Liver (tissue), 3 donors: Measurements from ENCODE around the gene ECHS1.

Experiments used
- ATF3 ChIP-seq: IDR thresholded peaks from 2 replicates; pipeline ENCODE4 v1.6.1; 2016; ENCODE audit warnings: antibody characterized with exemption
- CTCF ChIP-seq: fragments of 150-350 bp; IDR thresholded peaks from 2 replicates; pipeline ENCODE4 v1.5.1; 2017; ENCODE audit warnings: improper control_type of control experiment, low read depth, low read length; ENCODE audit not compliant: missing input control
- EGR1 ChIP-seq, 2 donors: IDR thresholded peaks; 2 replicates each; pipeline ENCODE4 v1.6.1; 2016 to 2018; ENCODE audit warnings: antibody characterized with exemption in 2 of 2, low read depth in 2 of 2
- RAD21 ChIP-seq, 2 donors: IDR thresholded peaks; 2 replicates each; pipeline ENCODE4 v1.6.1; 2016; ENCODE audit warnings: antibody characterized with exemption in 2 of 2, mild to moderate bottlenecking in 2 of 2
- TF ChIP-seq, protein P1 (sequence below): IDR thresholded peaks from 2 replicates; pipeline ENCODE4 v1.6.1; 2016; ENCODE audit warnings: antibody characterized with exemption, mild to moderate bottlenecking
- donor health status: healthy.
- donor health status: healthy.

GRCh38 chr10:133341983-133342382 lies 31.2 kb downstream of the ECHS1 start:
- TF ChIP-seq CTCF (no peak), ATF3 (no peak), RAD21 (IDR thresholded peaks at IDR 0.05) (no peak), EGR1 (IDR thresholded peaks at IDR 0.05; ENCODE audit: low read depth in 2 of 2) (no peak)
- TF ChIP-seq, protein P1, sequence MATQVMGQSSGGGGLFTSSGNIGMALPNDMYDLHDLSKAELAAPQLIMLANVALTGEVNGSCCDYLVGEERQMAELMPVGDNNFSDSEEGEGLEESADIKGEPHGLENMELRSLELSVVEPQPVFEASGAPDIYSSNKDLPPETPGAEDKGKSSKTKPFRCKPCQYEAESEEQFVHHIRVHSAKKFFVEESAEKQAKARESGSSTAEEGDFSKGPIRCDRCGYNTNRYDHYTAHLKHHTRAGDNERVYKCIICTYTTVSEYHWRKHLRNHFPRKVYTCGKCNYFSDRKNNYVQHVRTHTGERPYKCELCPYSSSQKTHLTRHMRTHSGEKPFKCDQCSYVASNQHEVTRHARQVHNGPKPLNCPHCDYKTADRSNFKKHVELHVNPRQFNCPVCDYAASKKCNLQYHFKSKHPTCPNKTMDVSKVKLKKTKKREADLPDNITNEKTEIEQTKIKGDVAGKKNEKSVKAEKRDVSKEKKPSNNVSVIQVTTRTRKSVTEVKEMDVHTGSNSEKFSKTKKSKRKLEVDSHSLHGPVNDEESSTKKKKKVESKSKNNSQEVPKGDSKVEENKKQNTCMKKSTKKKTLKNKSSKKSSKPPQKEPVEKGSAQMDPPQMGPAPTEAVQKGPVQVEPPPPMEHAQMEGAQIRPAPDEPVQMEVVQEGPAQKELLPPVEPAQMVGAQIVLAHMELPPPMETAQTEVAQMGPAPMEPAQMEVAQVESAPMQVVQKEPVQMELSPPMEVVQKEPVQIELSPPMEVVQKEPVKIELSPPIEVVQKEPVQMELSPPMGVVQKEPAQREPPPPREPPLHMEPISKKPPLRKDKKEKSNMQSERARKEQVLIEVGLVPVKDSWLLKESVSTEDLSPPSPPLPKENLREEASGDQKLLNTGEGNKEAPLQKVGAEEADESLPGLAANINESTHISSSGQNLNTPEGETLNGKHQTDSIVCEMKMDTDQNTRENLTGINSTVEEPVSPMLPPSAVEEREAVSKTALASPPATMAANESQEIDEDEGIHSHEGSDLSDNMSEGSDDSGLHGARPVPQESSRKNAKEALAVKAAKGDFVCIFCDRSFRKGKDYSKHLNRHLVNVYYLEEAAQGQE = no peak
